Stimulated activated naive CD8-positive, alpha-beta T cell treated with anti-CD3 and anti-CD28 coated beads, Interleukin-15, Interleukin-2, amounts not matched to agents 100 ng/mL and 50 ng/mL, for 24 hours (primary cell): ENCODE measurements around the gene TYSND1.

Source experiments
- H3K27ac Mint-ChIP-seq: one replicate; pipeline ENCODE4 v1.8.0; 2021; ENCODE audit warnings: mild to moderate bottlenecking, mixed read lengths
- H3K27me3 Mint-ChIP-seq: one replicate; pipeline ENCODE4 v1.8.0; 2021; ENCODE audit warnings: mixed read lengths
- H3K36me3 Mint-ChIP-seq: one replicate; pipeline ENCODE4 v1.8.0; 2021; ENCODE audit warnings: low read depth, mixed read lengths
- H3K4me1 Mint-ChIP-seq: one replicate; pipeline ENCODE4 v1.8.0; 2021; ENCODE audit warnings: low read depth, mixed read lengths
- H3K4me3 Mint-ChIP-seq: one replicate; pipeline ENCODE4 v1.8.0; 2021; ENCODE audit warnings: mild to moderate bottlenecking, mixed read lengths
- H3K9me3 Mint-ChIP-seq: one replicate; pipeline ENCODE4 v1.8.0; 2021; ENCODE audit warnings: mixed read lengths

The TYSND1 gene

DNA sequence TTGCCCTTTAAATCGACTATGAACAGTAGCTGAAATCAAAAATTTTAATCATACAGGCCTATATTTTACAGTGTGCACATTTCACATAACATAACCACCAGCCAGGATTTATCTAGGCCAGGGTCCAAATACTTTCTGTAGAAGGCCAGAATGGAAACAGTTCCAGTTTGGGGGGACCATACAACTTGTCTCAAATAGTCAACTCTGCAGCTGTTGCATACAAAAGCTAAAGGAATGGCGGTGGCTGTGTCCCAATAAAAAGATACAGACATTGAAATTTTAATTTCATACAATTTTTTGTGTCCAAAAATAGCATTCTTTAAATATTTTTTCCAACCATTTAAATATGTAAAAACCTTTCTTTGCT, 742 bp upstream of the TYSND1 start:
- H3K4me3 Mint-ChIP-seq = peak overlapping the region; percentile 90
- H3K9me3 Mint-ChIP-seq = no peaks in the 10 kb centered on the region
- H3K27ac Mint-ChIP-seq = peak overlapping the region; percentile 97
- no peaks in the 10 kb centered on the region for H3K27me3 Mint-ChIP-seq
- peaks cover 28% of the 10 kb centered on the region for H3K4me1 Mint-ChIP-seq
- H3K36me3 Mint-ChIP-seq = peaks cover 23% of the 10 kb centered on the region

DNA sequence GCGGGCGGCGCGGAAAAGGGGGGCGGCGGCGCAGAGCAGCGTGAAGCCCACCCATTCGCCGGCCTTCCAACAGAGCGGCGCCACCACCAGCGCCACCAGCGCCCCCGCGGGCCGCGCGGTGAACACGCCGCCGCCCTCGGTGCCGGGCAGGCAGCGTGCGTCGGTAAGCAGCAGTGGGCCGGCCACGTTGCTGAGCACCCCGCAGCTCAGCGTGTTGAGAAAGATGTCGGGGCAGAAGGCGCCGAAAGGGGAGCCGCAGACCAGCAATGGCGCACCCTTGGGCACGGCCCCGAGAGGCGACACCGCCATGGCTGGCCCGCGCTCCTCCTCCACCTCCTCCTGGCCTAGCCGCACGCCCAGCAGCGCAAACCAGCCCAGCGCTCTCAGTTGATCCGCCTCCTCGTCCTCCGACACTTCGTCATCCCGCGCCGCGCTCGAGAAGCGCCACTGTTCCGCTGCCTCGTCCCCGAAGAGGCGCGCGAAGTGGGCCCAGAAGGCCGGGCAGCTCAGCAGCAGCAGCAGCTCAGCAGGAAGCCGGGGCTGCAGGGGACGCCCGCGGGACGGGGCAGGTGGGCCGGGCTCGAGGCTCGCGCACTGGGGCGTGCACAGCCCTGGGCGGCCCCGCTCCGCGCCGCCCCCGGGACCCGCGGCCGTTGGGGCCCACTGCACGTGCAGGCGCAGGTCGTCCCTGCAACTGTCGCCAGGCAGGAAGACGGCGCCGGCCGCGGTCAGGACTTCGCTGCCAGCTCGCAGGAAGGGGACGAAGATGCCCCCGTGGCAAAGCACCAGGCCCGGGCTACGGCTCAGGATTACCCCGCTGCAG, 623 bp downstream of the TYSND1 start:
- peaks cover 28% of the 10 kb centered on the region for H3K4me1 Mint-ChIP-seq
- peak overlapping the region; percentile 90 for H3K4me3 Mint-ChIP-seq
- peak overlapping the region; percentile 97 for H3K27ac Mint-ChIP-seq

DNA sequence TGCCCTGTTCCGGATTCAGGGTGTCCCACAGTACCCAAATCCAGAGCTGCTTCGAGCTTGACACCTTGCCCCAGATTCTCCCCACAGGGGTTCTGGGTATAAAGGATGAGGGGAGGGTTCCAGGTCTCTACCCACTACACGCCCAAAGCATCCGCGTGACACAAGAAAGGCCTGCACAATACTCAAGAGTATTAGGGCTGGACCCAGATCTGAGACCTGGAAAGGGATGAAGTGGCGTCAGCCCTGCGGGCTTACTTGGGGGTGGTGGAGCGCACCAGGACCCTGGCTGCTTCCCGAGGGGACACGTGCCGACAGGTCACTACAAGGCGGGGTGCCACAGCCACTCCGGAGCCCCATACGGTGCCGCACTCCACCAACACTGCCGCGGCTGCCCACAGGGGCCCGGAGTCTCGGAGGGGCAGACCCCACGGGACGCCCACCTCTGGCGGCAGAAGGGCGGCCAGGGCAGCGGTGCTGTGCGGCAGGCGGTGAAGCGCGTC, 1.3 kb downstream of the TYSND1 start:
- Mint-ChIP-seq H3K27me3 (no peaks in the 10 kb centered on the region), H3K9me3 (no peaks in the 10 kb centered on the region), H3K4me3 (peak overlapping the region; percentile 90), H3K36me3 (peaks cover 10% of the 10 kb centered on the region), H3K27ac (peak overlapping the region; percentile 81), H3K4me1 (peaks cover 28% of the 10 kb centered on the region)

More for the DNA sequence above, 623 bp downstream of the TYSND1 start:
- Mint-ChIP-seq H3K9me3 (no peaks in the 10 kb centered on the region), H3K27me3 (no peaks in the 10 kb centered on the region), H3K36me3 (peaks cover 10% of the 10 kb centered on the region)

DNA sequence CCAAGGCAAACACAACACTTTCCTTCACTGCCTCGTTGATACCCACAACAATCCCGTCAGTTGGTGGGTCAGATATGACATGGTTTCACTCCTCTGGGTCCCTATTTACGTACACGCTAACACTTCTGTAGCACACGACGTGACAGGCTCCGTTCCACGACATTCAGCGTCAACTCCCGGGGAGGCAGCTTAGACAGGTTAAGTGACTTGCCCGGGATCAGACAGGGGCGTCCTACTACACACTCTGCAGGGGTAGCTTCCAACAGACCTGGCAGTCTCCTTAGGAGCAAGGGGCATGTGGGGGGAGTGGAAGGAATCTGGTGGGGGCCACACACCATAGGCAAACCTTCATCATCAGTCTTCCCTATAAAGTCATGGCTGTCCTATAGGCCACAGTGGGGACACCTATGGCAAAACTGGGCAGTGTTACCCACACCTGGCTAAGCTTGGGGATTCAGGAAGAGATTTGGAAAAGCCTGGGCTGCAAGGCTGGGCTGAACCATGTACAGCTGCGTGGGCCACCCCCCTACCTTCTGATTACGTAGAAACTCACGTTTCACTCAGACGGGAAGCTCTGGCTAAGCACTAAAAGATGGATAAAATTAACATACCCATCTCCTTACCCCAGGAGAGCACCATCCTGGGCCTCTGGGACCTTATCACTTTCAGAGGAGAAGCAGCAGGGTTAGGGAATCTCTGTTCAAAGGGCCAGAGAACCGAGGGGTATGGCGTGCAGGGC, 2.0 kb downstream of the TYSND1 start:
- peaks cover 28% of the 10 kb centered on the region for H3K4me1 Mint-ChIP-seq
- H3K27ac Mint-ChIP-seq = peak overlapping the region; percentile 81

DNA sequence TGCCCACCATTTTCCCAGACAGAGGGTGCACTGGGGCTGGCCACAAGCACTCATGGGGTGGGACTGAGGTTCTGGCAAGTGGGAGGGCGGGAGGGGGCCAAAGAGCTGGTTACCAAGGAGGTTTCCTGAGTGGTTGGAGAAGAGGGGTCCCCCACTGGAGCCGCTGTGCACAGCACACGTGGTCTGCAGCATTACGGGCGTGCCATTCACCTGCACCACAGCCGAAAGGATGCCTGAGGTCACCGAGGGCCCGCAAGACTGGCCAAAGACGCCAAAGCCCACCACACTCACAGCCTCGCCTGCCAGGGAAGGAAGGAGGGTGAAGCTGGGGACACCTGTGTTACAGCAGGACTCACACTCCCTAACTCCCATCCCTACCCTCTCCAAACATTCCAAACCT, 3.9 kb downstream of the TYSND1 start:
- Mint-ChIP-seq H3K36me3 (peaks cover 9% of the 10 kb centered on the region), H3K4me3 (no peak overlapping the region), H3K4me1 (peaks cover 28% of the 10 kb centered on the region), H3K27ac (no peak overlapping the region), H3K27me3 (no peaks in the 10 kb centered on the region), H3K9me3 (no peaks in the 10 kb centered on the region)

More for the DNA sequence above, 2.0 kb downstream of the TYSND1 start:
- Mint-ChIP-seq H3K36me3 (peaks cover 8% of the 10 kb centered on the region), H3K27me3 (no peaks in the 10 kb centered on the region), H3K4me3 (peak overlapping the region; percentile 90), H3K9me3 (no peaks in the 10 kb centered on the region)

DNA sequence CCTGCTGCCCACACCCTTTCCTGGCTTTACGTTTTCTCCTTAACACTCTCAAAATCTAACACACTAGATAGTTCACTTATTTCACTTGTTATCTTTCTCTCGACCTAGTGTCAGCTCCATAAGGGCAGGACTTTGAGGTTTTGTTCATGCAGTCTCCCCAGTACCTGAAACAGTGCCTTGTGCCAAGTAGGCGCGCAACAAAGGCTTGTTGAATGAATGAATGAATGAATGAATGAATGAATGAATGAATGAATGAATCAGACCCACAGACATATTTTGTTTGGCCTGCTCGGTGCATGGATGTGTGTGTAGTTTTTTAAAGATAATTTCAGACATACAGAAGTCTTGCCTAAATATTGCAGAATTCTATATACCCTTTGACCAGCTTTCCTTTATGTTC, 6.2 kb downstream of the TYSND1 start:
- Mint-ChIP-seq H3K4me1 (peaks cover 25% of the 10 kb centered on the region), H3K27ac (no peak overlapping the region), H3K4me3 (no peak overlapping the region), H3K27me3 (no peaks in the 10 kb centered on the region), H3K36me3 (peaks cover 15% of the 10 kb centered on the region), H3K9me3 (no peaks in the 10 kb centered on the region)

DNA sequence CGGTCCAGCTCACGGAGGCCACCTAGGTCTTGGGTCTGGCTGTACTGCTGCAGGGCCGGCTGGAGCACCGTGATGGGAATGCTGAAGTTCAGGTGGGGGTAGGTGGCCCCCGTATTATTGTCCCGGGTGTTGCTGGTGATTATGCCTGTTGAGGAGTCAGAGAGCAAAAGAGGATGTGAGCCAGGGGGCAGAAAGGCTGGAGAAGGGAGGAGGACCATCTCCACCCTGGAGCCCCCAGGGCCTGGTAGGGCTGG, 6.6 kb downstream of the TYSND1 start:
- Mint-ChIP-seq H3K4me1 (peaks cover 25% of the 10 kb centered on the region), H3K36me3 (peaks cover 15% of the 10 kb centered on the region), H3K4me3 (no peak overlapping the region), H3K27me3 (no peaks in the 10 kb centered on the region), H3K9me3 (no peaks in the 10 kb centered on the region), H3K27ac (no peak overlapping the region)

DNA sequence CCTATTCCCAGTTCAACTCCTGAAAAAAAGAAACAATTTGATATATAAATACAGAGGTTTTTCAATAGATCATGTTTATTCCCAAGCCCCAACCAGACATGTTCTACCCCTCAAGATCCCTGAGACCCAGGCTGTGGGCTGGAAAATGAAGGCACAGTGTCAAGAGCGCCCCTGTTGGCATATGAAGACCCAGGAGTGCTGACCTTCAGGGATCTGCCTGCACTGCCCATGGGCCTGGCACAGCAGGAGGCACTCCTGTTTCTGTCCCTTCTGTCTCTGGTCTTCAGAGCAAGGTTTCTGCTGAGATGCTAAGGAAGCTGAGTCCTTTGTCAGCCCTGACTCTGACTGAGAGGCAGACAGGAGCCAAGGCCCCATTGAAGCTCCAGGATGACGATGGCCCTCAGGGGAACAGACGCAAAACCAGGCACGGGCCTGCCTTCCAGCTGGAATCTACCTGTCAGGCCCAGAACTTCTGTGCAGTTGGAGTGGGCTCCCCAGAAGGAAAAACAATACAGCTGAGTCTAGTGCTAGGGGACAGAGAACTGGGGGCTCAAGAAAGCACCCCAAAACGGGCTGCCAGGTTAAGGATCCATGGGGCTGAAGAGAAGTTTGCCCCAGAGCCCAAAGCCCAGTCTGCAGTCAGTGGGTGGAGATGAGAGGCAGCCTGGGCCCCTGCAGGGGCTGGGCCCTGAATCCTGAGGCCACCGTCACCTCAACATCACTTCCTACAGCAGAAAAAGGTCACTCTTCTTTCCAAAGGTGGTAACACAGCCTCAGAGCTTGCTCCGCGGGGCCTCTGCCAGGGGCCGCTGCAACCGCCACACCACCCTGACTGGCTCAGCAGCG, 7.1 kb downstream of the TYSND1 start:
- H3K4me1 Mint-ChIP-seq = peaks cover 20% of the 10 kb centered on the region
- H3K4me3 Mint-ChIP-seq = no peak overlapping the region
- no peaks in the 10 kb centered on the region for H3K27me3 Mint-ChIP-seq
- H3K9me3 Mint-ChIP-seq = no peaks in the 10 kb centered on the region
- peaks cover 15% of the 10 kb centered on the region for H3K36me3 Mint-ChIP-seq
- H3K27ac Mint-ChIP-seq = no peak overlapping the region

DNA sequence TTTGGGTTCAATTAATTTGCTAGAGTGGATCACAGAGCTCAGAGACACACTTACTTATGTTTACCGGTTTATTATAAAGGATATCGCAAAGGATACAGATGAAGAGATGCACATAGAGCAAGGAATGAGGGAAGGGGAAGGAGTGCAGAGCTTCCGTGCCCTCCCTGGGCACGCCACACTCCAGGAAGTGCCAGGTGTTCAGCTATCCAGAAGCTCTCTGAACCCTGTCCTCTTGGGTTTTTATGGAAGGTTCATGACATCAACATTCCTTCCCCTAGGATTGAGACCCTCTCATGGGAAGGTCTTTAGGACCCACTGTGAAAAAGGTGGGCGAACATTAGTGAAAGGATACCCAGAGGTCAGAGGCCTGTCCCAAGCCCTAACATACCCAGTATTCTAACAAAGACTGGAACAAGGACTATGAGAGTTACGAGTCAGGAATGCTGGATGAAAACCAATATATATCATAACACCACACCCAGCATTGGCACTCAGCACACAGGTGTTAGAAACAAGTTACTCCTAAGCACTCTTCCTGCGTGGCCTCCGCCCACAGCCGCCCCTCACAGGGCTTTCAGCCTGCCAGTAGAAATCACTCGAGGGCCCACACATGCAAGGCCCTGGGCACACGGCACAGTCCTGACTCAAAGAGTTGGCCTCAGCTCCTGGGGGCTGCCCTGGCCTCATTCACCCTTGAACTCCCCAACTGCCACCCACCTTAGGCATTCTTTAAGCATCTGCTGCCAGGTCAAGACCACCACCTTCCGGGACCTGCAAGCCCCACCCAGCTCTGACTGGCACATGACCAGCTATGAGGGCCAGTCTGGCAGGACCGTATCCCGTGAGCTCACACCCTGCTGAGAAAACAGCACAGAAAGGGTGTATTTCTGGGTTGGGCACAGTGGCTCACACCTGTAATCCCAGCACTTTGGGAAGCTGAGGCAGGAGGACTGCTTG, 8.3 kb downstream of the TYSND1 start:
- H3K4me3 Mint-ChIP-seq = no peak overlapping the region
- H3K27ac Mint-ChIP-seq = no peak overlapping the region
- H3K36me3 Mint-ChIP-seq = peaks cover 15% of the 10 kb centered on the region
- H3K27me3 Mint-ChIP-seq = no peaks in the 10 kb centered on the region
- no peaks in the 10 kb centered on the region for H3K9me3 Mint-ChIP-seq
- H3K4me1 Mint-ChIP-seq = peaks cover 13% of the 10 kb centered on the region

DNA sequence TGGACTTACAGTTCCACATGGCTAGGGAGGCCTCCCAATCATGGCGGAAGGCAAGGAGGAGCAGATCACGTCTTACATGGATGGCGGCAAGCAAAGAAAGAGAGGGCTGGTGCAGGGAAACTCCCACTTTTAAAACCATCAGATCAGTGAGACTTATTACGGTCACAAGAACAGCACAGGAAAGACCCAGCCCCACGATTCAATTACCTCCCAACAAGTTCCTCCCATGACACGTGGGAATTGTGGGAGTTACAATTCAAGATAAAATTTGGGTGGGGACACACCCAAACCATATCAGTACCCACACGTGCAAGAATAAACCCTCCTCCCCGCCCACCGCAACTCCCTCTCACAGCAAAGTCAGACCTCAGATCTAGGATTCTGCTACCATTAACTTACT, 9.4 kb downstream of the TYSND1 start:
- no peaks in the 10 kb centered on the region for H3K9me3 Mint-ChIP-seq
- no peaks in the 10 kb centered on the region for H3K27me3 Mint-ChIP-seq
- peaks cover 15% of the 10 kb centered on the region for H3K36me3 Mint-ChIP-seq
- peaks cover 22% of the 10 kb centered on the region for H3K4me1 Mint-ChIP-seq
- no peak overlapping the region for H3K4me3 Mint-ChIP-seq
- H3K27ac Mint-ChIP-seq = peak overlapping the region; percentile 21

DNA sequence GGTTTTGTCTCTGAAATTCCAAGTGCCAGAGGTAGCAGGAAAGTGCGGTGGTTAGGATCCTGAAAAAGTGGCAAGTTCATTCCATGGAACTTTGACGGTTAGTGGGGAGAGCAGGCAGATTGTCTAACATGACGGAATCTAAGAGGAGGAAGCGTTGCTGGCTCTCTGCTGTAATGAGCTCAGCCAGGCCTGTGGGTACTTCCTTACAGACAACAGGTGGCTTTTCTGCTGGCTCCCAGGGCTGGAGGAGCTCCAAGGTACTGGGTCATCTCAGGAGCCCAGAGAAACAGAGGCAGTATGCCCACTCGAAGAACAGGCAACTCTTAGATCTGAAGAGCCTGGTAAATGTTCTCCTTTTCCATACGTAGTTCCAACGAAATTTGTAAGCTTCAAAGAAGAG, 10.8 kb downstream of the TYSND1 start:
- Mint-ChIP-seq H3K9me3 (no peaks in the 10 kb centered on the region), H3K27me3 (no peaks in the 10 kb centered on the region), H3K36me3 (peaks cover 15% of the 10 kb centered on the region), H3K4me1 (peaks cover 36% of the 10 kb centered on the region), H3K4me3 (no peak overlapping the region), H3K27ac (no peak overlapping the region)

DNA sequence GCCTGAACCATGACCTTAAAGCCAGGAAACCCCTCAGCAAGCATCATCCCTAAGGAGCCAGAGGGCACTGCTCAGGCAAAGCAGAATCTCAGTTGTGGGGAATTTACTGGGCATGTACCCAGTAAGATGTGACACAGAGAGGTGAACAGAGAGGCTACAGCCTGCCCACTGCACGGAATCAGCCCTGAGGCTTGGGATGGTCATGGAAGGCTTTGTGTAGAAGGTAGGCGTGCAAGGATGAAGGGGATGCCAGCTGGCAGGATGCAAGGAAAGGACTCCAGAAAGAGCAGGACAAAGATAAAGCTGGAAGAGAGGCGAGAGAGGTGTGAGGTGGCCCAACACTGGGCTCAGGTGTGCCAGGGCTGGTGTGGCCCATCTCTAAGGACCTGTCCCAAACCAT, 11.5 kb downstream of the TYSND1 start:
- no peaks in the 10 kb centered on the region for H3K9me3 Mint-ChIP-seq
- H3K36me3 Mint-ChIP-seq = peaks cover 14% of the 10 kb centered on the region
- H3K27ac Mint-ChIP-seq = no peak overlapping the region
- H3K4me3 Mint-ChIP-seq = no peak overlapping the region
- peaks cover 36% of the 10 kb centered on the region for H3K4me1 Mint-ChIP-seq
- no peaks in the 10 kb centered on the region for H3K27me3 Mint-ChIP-seq

DNA sequence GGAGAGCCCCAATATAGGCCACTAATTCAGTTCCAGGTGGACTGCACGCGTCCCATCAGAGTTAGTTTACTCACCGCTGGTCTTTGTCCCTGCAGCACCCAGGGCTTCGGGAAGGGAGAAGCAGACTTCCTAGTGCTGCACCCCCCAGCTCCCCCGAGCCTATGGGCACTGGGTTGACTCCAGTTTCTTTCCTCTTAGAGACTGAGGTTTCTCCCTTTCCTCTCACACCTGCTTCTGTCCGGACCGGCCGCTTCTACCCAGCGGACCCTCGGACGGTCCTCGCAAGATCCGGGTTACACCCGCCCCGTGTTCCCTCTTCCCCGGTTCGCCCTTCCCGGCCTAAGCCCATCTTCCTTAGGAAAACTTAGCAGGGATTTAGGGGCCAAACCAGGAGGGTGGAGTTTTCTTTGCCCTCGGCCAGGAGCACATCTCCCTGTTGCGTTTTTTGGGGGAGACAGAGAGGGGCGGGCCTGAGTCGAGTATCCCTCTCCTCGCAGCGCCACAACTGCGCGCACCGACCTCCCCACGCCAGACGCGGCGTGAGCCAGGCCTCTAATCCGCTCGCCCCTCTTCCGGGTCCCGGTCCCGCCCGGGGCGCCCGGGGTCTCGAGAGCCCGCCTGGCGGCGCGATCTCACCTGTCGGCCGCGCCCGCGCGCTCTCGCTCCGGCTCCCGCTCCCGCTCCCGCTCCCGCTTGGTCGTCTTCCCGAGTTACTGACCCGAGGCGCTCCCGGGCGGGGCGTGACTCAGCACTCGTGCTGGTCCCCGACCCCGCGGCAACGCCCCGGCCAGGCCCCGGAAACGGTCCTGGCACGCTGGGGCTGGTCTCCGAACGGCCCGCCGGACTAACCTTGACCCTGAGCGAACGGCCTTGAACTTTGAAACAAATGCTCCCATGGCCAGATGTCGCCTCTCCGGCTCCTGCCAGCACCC, 14.1 kb downstream of the TYSND1 start, which contains the start of gene AIFM2:
Gene AIFM2, minus strand, starts transcription at position 728 of the 932 bp plus-strand sequence. CDS start 8,741 bp downstream, outside the sequence.
- peak within 1 kb of the TSS; percentile 90 for H3K4me3 Mint-ChIP-seq

More for the DNA sequence above, 14.1 kb downstream of the TYSND1 start, which contains the start of gene AIFM2:
- peaks cover 12% of the 10 kb centered on the region for H3K36me3 Mint-ChIP-seq
- peak within 1 kb of the TSS; percentile 94 for H3K27ac Mint-ChIP-seq
- peaks cover 30% of the 10 kb centered on the region for H3K4me1 Mint-ChIP-seq
- no peaks in the 10 kb centered on the region for H3K27me3 Mint-ChIP-seq
- H3K9me3 Mint-ChIP-seq = no peaks in the 10 kb centered on the region
